ENCODE results near the gene MEIOSIN. TPM values are rescaled to one million over a fixed set of nuclear protein-coding genes. Genes with fewer than 3 reads are reported as not detected.

Gene MEIOSIN
- total and polyA plus RNA-seq, 2 experiments from 2014 or later: not detected

DNA sequence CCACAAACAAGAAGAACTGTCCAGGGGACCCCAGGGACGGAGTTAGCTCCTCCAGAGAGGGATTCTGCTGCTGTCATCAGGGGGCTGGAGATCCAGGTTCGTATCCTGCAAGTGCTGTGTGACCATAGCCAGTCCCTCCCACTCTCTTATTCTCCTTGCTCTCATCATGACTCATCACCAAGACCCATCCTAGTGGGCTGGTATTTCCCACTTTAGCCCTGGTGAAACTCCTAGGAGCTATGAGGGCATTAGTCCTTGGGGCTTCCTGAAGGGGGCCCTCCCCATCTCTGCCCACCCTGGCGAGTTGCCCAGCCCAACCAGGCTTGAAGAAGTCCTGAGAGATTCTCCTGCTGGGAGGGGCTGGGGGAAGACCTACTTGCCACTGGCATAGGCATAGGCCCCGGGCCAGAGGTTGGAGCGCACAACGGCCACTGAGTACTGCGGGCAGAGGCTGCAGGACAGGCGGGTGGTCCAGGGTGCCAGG, 66.9 kb downstream of the MEIOSIN start:
- H3K9me3 ChIP-seq (ENCODE audit: low read depth): no peaks in the 10 kb centered on the region
- no peaks in the 10 kb centered on the region for H3K27me3 ChIP-seq (replicated peaks; ENCODE audit: insufficient read depth)
- TF ChIP-seq EZH2 (IDR thresholded peaks at IDR 0.05; ENCODE audit: insufficient read depth, poor library complexity, severe bottlenecking) (no peak), EZH2phosphoT487 (IDR thresholded peaks at IDR 0.05; ENCODE audit: insufficient read depth, low read depth) (no peak)
- 66 to 70% methylated on average over 8 of the region's 8 CpGs for WGBS, 2 experiments (ENCODE audit: low coverage in 1 of 2, low lambda C conversion rate in 2 of 2, missing lambda C conversion rate in 2 of 2)
- DNase-seq: peak; percentile 76
- H2AFZ ChIP-seq: no peak overlapping the region
- H4K20me1 ChIP-seq (ENCODE audit: insufficient read depth): no peaks in the 10 kb centered on the region
- H3K36me3 ChIP-seq (ENCODE audit: low read depth): no peaks in the 10 kb centered on the region
- H3K4me1 ChIP-seq (ENCODE audit: insufficient read depth): peaks cover 14% of the 10 kb centered on the region
- no peak overlapping the region for H3K4me2 ChIP-seq (ENCODE audit: unreplicated experiment)
- no peaks in the 10 kb centered on the region for H3K79me2 ChIP-seq (ENCODE audit: insufficient read depth)
- no peak overlapping the region for H3K4me3 ChIP-seq
- H3K9ac ChIP-seq: no peak overlapping the region
- H3K9me2 ChIP-seq (ENCODE audit: insufficient read depth): no peaks in the 10 kb centered on the region
- no peak overlapping the region for H3K27ac ChIP-seq
- H3F3A ChIP-seq (ENCODE audit: insufficient read depth): peaks cover 7% of the 10 kb centered on the region; the same call in 1 of the 2 replicates
- in situ Hi-C loops (cut with MboI): no loop called here

DNA sequence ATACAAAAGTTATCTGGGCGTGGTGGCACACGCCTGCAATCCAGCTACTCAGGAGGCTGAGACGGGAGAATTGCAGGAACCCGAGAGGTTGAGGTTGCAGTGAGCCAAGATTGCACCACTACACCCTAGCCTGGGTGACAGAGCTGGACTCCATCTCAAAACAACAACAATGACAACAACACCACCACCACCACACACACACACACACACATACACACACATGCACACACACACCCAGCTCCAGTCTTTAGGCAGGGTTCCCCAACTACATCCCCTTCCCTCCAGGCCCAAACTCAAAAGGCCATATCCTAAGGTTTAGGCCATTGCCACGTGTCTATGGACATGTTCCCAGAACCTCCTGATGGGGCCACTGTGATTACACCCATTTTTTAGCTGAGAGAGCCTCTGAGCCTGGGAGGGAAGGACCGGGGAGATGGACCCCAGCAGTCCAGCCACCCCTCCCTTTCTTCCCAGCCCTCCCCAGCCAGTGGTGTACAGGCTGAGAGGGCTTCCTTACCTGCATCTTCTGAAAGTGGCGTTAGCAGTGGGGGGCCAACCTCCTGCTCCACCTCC, 68.5 kb downstream of the MEIOSIN start:
- in situ Hi-C loops (cut with MboI): no loop called here
- H3K9me2 ChIP-seq (ENCODE audit: insufficient read depth): no peaks in the 10 kb centered on the region
- peaks cover 7% of the 10 kb centered on the region; the same call in 1 of the 2 replicates for H3F3A ChIP-seq (ENCODE audit: insufficient read depth)
- H3K27me3 ChIP-seq (replicated peaks; ENCODE audit: insufficient read depth): no peaks in the 10 kb centered on the region
- H3K27ac ChIP-seq: no peak overlapping the region
- no peak for DNase-seq
- H3K9ac ChIP-seq: no peak overlapping the region
- no peaks in the 10 kb centered on the region for H3K9me3 ChIP-seq (ENCODE audit: low read depth)
- no peak overlapping the region for H3K4me3 ChIP-seq
- H4K20me1 ChIP-seq (ENCODE audit: insufficient read depth): no peaks in the 10 kb centered on the region
- no peaks in the 10 kb centered on the region for H3K36me3 ChIP-seq (ENCODE audit: low read depth)
- no peak overlapping the region for H3K4me2 ChIP-seq (ENCODE audit: unreplicated experiment)
- peaks cover 19% of the 10 kb centered on the region for H3K4me1 ChIP-seq (ENCODE audit: insufficient read depth)
- no peak overlapping the region for H2AFZ ChIP-seq
- no peak for TF ChIP-seq EZH2phosphoT487 (IDR thresholded peaks at IDR 0.05; ENCODE audit: insufficient read depth, low read depth)
- TF ChIP-seq EZH2 (IDR thresholded peaks at IDR 0.05; ENCODE audit: insufficient read depth, poor library complexity, severe bottlenecking): no peak
- H3K79me2 ChIP-seq (ENCODE audit: insufficient read depth): no peaks in the 10 kb centered on the region
- WGBS, 2 experiments (ENCODE audit: low coverage in 1 of 2, low lambda C conversion rate in 2 of 2, missing lambda C conversion rate in 2 of 2): 84 to 86% methylated on average over 6 to 7 of the region's 7 CpGs

DNA sequence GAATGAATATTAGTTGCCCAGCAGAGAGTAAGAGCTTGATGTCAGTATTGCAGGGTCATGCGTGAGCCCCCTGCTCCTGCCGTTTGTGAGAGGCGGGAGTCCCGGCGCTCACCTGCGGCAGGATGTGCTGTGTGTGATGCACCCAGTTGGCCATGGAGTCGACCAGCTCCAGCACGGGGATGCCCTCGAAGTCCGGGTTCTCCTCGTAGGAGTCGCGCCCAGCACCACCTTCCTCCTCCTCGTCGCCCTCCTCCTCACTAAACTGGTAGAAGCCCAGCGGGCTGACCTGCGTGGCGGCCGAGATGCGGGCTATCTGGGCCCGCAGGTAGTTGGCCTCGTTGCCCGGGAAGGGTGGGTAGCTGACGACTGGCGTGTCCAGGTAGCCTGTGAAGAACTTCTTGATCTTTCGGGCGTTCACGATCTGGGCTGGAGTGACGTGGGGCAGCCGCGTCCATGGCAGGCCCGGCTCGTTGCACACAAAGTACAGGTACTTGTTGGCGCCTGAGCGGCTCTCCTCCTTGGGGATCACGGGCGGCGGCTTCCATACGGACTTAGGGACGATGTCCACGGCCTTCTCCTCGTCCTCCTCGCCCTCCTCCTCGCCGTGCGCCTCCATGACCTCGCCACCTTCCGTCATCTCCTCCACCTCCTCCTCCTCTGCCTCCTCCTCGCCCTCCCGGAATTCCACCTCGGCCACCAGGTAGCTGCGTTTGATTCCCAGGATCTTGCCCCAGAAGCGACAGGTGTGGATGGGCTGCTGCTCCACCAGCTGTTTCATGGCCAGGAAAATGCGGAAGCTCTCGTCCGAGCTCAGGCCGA, 71.1 kb downstream of the MEIOSIN start:
- Histone ChIP-seq H3K9me2 (ENCODE audit: insufficient read depth) (no peaks in the 10 kb centered on the region), H3K27ac (no peak overlapping the region), H3F3A (ENCODE audit: insufficient read depth) (peaks cover 7% of the 10 kb centered on the region; the same call in 1 of the 2 replicates), H3K36me3 (ENCODE audit: low read depth) (no peaks in the 10 kb centered on the region), H3K9me3 (ENCODE audit: low read depth) (no peaks in the 10 kb centered on the region), H3K79me2 (ENCODE audit: insufficient read depth) (no peaks in the 10 kb centered on the region), H2AFZ (no peak overlapping the region), H3K27me3 (replicated peaks; ENCODE audit: insufficient read depth) (no peaks in the 10 kb centered on the region), H3K4me2 (ENCODE audit: unreplicated experiment) (no peak overlapping the region), H3K9ac (no peak overlapping the region), H4K20me1 (ENCODE audit: insufficient read depth) (no peaks in the 10 kb centered on the region), H3K4me1 (ENCODE audit: insufficient read depth) (peaks cover 16% of the 10 kb centered on the region), H3K4me3 (no peak overlapping the region)
- no peak for DNase-seq
- no peak for TF ChIP-seq EZH2 (IDR thresholded peaks at IDR 0.05; ENCODE audit: insufficient read depth, poor library complexity, severe bottlenecking)
- no peak for TF ChIP-seq EZH2phosphoT487 (IDR thresholded peaks at IDR 0.05; ENCODE audit: insufficient read depth, low read depth)
- in situ Hi-C loops (cut with MboI): no loop called here
- WGBS, 2 experiments (ENCODE audit: low coverage in 1 of 2, low lambda C conversion rate in 2 of 2, missing lambda C conversion rate in 2 of 2): 91 to 94% methylated on average over 54 to 57 of the region's 57 CpGs

DNA sequence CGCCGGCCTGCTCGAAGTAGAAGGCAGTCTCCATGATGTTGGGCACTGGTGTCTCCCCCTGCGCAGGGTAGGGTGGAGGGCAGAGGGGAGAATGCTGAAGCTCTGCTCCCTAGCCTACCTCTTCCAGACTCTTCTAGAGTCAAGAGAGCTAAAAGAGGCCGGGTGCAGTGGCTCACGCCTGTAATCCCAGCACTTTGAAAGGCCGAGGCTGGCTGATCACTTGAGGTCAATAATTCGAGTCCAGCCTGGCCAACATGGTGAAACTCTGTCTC, 71.7 kb downstream of the MEIOSIN start:
- Histone ChIP-seq H3K9me2 (ENCODE audit: insufficient read depth) (no peaks in the 10 kb centered on the region), H3K9me3 (ENCODE audit: low read depth) (no peaks in the 10 kb centered on the region), H3K9ac (no peak overlapping the region), H3K79me2 (ENCODE audit: insufficient read depth) (no peaks in the 10 kb centered on the region), H4K20me1 (ENCODE audit: insufficient read depth) (no peaks in the 10 kb centered on the region), H3K27me3 (replicated peaks; ENCODE audit: insufficient read depth) (no peaks in the 10 kb centered on the region), H3K4me3 (no peak overlapping the region), H3K36me3 (ENCODE audit: low read depth) (no peaks in the 10 kb centered on the region), H2AFZ (no peak overlapping the region), H3F3A (ENCODE audit: insufficient read depth) (peaks cover 1% of the 10 kb centered on the region; the same call in 1 of the 2 replicates), H3K4me2 (ENCODE audit: unreplicated experiment) (no peak overlapping the region), H3K27ac (no peak overlapping the region), H3K4me1 (ENCODE audit: insufficient read depth) (peaks cover 17% of the 10 kb centered on the region)
- in situ Hi-C loops (cut with MboI): no loop called here
- WGBS, 2 experiments (ENCODE audit: low coverage in 1 of 2, low lambda C conversion rate in 2 of 2, missing lambda C conversion rate in 2 of 2): 86 to 90% methylated on average over 8 of the region's 8 CpGs
- TF ChIP-seq EZH2 (IDR thresholded peaks at IDR 0.05; ENCODE audit: insufficient read depth, poor library complexity, severe bottlenecking) (no peak), EZH2phosphoT487 (IDR thresholded peaks at IDR 0.05; ENCODE audit: insufficient read depth, low read depth) (no peak)
- no peak for DNase-seq
